ENCODE results near the gene RIBC2. TPM values are rescaled to one million over a fixed set of nuclear protein-coding genes. Genes with fewer than 3 reads are reported as not detected.
A peak's percentile ranks its signal among the peaks of the same experiment; 100 is the strongest.

Gene RIBC2
- total RNA-seq, 4 donors from 2014 or later = not detected

DNA sequence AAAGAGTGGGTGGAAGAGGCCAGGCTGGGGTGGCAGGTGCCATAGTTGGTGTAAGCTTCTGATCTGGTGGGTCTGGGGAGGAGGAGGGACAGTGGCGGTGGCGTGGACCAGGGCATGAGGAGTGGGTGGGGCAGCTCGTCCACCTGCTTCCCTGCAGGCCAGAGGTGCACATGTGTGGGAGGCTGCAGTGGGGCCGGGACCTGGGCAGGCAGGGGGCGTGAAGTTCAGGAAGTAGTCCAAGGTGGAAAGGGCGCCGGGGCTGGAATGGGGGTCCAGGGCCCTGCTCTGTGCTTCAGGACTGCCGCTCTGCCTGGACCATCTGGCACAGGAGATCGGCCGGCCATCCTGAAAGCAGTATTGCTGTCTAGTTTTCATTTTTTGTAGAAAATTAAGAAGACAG, 15.9 kb downstream of the RIBC2 start:
- no peaks in the 10 kb centered on the region for H3K36me3 ChIP-seq
- no peaks in the 10 kb centered on the region for H3K9me3 ChIP-seq
- peaks cover 0 to 13% (median 0%) of the 10 kb centered on the region in 4 donors for H3K27me3 ChIP-seq
- no peak overlapping the region for H3K27ac ChIP-seq (replicated peaks in 1 of 4)
- no peak for TF ChIP-seq POLR2A (IDR thresholded peaks at IDR 0.05; ENCODE audit: low read depth)
- TF ChIP-seq, protein P1, sequence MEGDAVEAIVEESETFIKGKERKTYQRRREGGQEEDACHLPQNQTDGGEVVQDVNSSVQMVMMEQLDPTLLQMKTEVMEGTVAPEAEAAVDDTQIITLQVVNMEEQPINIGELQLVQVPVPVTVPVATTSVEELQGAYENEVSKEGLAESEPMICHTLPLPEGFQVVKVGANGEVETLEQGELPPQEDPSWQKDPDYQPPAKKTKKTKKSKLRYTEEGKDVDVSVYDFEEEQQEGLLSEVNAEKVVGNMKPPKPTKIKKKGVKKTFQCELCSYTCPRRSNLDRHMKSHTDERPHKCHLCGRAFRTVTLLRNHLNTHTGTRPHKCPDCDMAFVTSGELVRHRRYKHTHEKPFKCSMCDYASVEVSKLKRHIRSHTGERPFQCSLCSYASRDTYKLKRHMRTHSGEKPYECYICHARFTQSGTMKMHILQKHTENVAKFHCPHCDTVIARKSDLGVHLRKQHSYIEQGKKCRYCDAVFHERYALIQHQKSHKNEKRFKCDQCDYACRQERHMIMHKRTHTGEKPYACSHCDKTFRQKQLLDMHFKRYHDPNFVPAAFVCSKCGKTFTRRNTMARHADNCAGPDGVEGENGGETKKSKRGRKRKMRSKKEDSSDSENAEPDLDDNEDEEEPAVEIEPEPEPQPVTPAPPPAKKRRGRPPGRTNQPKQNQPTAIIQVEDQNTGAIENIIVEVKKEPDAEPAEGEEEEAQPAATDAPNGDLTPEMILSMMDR (IDR thresholded peaks at IDR 0.05) = no peak
- TF ChIP-seq POLR2AphosphoS5 (IDR thresholded peaks at IDR 0.05) = no peak
- TF ChIP-seq EP300 (IDR thresholded peaks at IDR 0.05) = no peak
- intact Hi-C loops (cut with DNase I) = no loop called here
- DNase-seq (ENCODE audit: extremely low spot score) = no peak
- H3K4me1 ChIP-seq = no peaks in the 10 kb centered on the region
- WGBS = 92% methylated on average over 10 of the region's 10 CpGs
- no peak overlapping the region for H3K4me3 ChIP-seq

DNA sequence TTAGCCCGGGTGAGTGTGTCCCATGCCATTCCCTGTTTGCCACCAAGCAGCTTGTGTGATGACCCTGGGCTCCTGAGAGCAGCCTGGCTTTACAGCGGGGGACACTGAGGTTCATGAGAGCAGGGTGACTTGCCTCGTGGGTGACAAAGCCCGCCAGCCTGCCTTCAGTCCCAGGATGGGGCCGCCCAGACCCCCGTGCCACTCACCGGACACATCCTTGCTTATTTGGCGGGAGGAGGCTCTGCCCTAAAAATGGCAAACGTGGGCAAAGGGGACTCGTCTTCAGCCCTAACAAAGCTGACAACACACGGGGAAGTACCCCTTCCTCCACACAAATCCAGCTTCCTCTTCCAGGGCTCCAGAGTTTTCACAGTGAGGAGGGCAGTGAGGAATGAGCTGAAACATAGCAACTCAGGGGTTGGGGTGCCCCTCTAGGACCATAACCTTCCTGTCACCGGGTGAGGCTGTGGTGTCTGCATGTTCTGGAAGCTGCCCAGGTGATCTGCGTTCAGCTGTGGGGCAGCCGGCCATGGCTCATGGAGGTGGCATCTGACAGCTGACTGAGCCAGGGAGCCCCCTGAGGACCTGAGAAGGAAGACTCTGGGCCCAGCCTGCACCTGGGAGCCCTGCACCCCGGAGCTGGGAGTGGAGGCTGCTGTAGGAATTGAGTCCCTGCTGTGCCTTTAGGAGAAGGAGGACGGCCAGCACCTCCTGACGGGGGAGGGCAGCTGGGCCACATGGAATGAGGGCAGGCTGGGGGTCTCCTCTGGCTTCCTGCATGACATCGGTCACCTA, 16.7 kb downstream of the RIBC2 start:
- no peak for TF ChIP-seq EP300 (IDR thresholded peaks at IDR 0.05)
- TF ChIP-seq POLR2A (IDR thresholded peaks at IDR 0.05; ENCODE audit: low read depth) = no peak
- TF ChIP-seq, protein P1 (IDR thresholded peaks at IDR 0.05) = no peak
- TF ChIP-seq POLR2AphosphoS5 (IDR thresholded peaks at IDR 0.05) = no peak
- H3K9me3 ChIP-seq = no peaks in the 10 kb centered on the region
- no peak overlapping the region for H3K27ac ChIP-seq (replicated peaks in 1 of 4)
- 81% methylated on average over 11 of the region's 18 CpGs for WGBS
- no peaks in the 10 kb centered on the region for H3K36me3 ChIP-seq
- no peak for DNase-seq (ENCODE audit: extremely low spot score)
- peaks cover 0 to 13% (median 0%) of the 10 kb centered on the region in 4 donors for H3K27me3 ChIP-seq
- intact Hi-C loops (cut with DNase I) = no loop called here
- no peak overlapping the region for H3K4me3 ChIP-seq
- peaks cover 1 to 3% (median 1%) of the 10 kb centered on the region in 4 donors for H3K4me1 ChIP-seq

DNA sequence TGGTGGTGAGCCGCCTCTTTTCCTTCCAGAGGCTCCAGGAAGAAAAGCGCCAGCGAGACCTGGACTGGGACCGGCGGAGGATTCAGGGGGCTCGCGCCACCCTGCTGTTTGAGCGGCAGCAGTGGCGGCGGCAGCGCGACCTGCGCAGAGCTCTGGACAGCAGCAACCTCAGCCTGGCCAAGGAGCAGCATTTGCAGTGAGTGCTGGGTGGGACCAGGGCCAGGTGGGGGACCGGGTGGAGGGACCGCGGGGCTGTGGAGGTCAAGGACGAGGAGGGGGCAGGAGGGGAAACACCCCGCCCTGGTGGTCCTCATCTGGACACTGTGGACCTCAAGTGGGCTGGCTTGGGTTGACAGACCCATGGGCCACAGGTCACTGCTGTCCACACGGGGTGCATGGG, 17.4 kb downstream of the RIBC2 start:
- 90% methylated on average over 18 of the region's 19 CpGs for WGBS
- H3K4me3 ChIP-seq = no peak overlapping the region
- H3K4me1 ChIP-seq = peaks cover 5 to 9% (median 7%) of the 10 kb centered on the region in 4 donors
- H3K36me3 ChIP-seq = no peaks in the 10 kb centered on the region
- intact Hi-C loops (cut with DNase I) = no loop called here
- peaks cover 0 to 12% (median 0%) of the 10 kb centered on the region in 4 donors for H3K27me3 ChIP-seq
- no peak for DNase-seq (ENCODE audit: extremely low spot score)
- no peak overlapping the region for H3K27ac ChIP-seq (replicated peaks in 1 of 4)
- H3K9me3 ChIP-seq = no peaks in the 10 kb centered on the region
- TF ChIP-seq POLR2A (IDR thresholded peaks at IDR 0.05; ENCODE audit: low read depth) = no peak
- TF ChIP-seq, protein P1 (IDR thresholded peaks at IDR 0.05) = no peak
- TF ChIP-seq POLR2AphosphoS5 (IDR thresholded peaks at IDR 0.05) = no peak
- TF ChIP-seq EP300 (IDR thresholded peaks at IDR 0.05) = no peak

DNA sequence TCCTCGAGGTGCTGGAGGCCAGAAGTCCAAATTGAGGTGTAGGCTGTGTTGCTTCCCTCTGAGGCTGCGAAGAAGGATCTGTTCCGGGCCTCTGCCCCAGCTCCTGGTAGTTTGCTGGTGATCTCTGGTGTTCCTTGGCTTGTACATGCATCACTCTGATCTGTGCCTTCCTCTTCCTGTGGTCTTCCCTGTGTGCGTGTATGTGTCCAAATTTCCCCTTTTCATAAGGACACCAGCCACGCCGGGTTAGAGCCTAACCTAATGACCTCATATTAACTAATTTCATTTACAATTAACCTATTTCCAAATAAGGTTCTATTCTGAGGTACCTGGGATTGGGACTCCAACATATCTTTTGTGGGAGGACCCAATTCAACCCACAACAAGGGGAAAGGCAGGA, 21.5 kb downstream of the RIBC2 start:
- Histone ChIP-seq H3K27ac (replicated peaks in 1 of 4) (peak overlapping the region; percentile 60 to 81 (median 61)), H3K36me3 (no peaks in the 10 kb centered on the region), H3K9me3 (no peaks in the 10 kb centered on the region), H3K4me3 (no peak overlapping the region), H3K4me1 (peaks cover 5 to 12% (median 8%) of the 10 kb centered on the region in 4 donors), H3K27me3 (no peaks in the 10 kb centered on the region)
- TF ChIP-seq EP300 (IDR thresholded peaks at IDR 0.05) = no peak
- TF ChIP-seq POLR2A (IDR thresholded peaks at IDR 0.05; ENCODE audit: low read depth) = no peak
- TF ChIP-seq, protein P1 (IDR thresholded peaks at IDR 0.05) = no peak
- TF ChIP-seq POLR2AphosphoS5 (IDR thresholded peaks at IDR 0.05) = no peak
- 87% methylated on average over 6 of the region's 6 CpGs for WGBS
- no peak for DNase-seq (ENCODE audit: extremely low spot score)
- intact Hi-C loops (cut with DNase I) = loop anchor here (1.0 kb wide), 1 partner anchor 167 kb away; no protein-coding TSS in a partner anchor
